Germinal center (tissue), 1 donor: ENCODE results near the gene IRF1.

Experiments used
- DNase-seq: peaks from one replicate; pipeline ENCODE4 v3.0.0; 2012; ENCODE audit warnings: mixed read lengths, low spot score

The IRF1 gene

GRCh38 chr5:132500931-132501628 lies 10.5 kb upstream of the IRF1 start:
- DNase-seq = peak; percentile 75

DNA sequence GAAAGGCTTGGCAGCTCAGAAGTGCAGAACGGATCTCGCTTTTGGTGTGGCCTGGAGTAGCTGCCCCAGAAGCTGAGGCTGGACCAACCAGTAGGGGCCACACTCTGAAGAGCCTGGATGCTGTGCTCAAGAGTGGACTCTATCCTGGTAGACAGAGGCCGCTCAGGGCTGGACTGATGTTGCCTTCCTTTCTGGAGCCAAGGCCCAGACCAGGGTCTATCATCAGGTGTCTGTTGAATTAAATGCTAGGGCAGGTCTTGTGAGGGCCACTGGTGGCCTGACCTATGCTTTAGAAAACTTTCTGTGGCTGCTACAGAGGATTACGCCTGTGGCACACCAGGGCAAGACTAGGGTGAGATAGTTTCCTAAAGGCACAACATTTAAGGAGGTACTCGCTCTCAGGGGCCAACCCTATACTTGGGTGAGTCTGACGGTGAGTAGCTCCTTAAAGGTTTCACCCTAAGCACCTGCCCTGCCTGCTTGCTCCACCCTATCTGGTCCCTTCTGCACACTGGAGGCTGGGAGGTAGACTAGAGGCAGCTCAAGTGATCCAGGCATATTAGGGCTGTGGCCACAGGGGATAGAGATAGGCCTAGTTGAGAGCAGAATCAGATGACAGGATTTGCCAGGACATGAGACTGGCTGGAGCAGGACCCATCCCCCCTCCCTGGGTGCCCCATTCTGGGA lies 9.8 kb upstream of the IRF1 start:
- DNase-seq = no peak

DNA sequence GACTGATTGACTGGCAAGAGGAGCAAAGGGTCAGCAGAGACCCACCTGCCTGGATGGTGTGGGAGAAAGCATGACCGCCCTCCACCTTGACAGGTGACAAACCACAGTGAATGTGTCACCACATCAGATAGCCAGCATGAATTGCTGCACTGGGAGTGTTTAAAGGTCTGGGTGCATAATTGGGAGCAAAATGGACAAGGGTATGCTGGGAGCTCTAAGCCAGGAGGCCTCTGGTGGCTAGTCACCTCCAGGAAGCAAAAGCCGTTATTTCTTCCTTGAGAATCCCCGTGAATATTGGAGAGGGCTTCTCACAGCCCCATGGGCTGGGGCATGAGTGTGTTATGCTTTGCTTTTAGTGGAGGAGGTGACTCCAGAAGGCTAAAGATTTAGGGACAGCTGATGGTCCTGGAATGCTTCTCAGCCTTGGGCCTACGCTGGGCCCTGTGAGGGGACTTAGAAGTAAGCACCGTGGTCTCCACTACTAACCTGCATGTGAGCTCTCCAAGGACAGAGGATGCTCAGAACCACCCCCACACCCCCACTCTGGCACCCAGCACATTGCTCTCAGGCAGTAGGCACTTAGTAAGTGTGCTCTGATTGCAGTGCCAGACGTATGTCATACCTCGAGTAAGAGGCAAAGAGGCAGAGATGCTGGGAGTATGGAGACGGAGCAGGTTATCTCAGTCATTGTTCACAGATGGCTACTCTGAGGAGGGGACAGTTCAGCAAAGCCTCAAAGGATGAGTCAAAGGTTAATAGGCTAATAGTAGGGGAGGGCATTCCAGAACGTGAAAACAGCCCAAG lies 9.1 kb upstream of the IRF1 start:
- DNase-seq = no peak

DNA sequence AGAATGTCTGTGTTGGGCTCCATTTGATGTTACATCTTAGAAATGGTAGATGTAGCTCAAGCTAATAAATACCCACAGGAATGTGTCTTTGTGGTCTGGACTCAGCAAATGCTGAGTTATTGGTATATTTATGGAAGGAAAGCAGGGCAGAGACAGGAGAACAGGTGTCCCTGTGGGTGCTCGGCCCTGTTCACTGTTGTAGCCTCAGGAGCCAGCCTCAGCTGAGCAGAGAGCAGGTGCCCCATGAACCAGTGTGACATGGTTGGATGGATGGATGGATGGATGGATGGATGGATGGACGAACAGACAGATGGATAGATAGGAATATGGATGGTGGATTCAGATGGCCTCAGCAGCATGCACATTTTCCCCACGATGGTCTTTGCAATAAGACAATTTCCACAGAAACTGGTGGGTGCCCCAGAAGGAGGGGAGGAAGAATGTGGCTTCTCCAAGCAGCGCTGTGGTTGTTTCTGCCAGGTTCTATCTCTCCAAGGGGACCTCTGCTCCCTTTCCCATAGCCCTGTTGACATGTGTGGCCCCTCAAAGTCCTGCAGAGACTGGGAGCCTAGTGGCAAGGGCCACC lies 8.2 kb upstream of the IRF1 start:
- no peak for DNase-seq

DNA sequence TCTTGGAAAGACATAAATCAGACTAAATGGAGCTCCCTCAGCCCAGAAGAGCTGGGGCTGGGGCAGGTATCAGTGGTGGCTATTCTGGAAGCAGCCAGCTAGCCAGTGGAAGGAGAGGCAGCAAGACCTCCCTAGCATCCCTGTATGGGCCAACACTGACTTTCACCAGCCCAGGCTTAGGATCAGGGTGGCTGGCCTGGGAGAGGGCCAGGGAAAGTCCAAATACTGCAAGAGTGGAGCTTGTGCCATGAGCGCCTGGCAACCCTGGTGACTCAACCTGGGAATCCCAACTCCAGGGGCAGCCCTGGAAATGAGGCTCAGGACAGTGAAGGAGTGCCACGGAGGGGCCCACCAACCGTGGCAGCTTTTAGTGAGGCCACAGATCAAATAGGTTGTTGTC lies 7.6 kb upstream of the IRF1 start:
- no peak for DNase-seq

DNA sequence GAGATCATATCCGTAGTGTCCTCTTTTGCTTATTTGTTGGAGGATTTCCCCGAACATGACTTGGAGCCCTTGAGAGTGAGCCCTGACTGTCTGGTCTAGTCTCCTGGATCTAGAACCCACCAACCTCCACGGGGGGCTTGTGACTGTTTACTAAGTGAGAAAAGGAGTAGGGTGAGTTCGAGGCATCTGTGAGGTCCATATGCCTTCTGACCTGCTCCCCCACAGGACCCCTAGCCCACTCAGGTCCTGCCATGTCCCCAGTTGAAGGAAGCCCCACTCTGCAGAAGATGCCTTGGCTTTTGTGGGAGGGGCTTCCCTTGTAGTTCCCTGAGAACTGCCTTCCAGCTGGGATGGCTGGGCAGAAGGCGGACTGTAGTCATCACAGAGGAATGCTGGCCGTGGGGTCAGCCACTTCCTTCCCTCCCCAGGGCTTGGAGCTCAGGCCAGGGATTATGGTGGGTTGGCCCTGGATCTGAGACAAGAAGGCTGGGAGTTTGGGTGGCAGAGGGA lies 7.0 kb upstream of the IRF1 start:
- DNase-seq = no peak

GRCh38 chr5:132496631-132497487 lies 6.3 kb upstream of the IRF1 start:
- peak; percentile 76 for DNase-seq

- DNase-seq = peak; percentile 90
These were observed 5.6 kb upstream of the IRF1 start for GRCh38 chr5:132496191-132496630.

DNA sequence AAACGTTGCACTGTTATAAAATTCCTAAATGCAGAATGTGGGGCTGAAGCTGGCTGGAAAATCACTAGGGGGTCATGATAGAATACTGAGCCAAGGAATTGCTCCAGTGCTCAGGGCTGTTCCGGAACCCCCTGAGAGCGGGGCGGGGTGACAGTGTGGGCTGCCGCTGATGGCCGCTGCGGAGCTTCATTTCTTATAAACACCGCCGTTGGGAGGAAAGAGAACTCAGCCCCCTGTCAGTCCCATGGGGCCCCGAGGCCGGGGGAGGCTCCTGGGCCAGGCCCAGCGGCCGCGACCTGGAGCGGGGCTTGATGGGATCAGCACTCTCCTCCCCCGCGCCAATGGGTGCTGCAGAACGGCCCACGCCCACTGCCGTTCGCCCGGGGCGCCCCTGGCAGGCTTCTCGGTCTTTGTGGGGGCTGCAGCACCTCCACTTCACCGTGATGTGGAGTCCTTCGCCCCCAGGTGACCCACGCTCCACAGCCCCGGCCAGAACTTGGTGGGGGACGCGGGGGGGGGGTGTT lies 5.2 kb upstream of the IRF1 start:
- DNase-seq = peak; percentile 87

DNA sequence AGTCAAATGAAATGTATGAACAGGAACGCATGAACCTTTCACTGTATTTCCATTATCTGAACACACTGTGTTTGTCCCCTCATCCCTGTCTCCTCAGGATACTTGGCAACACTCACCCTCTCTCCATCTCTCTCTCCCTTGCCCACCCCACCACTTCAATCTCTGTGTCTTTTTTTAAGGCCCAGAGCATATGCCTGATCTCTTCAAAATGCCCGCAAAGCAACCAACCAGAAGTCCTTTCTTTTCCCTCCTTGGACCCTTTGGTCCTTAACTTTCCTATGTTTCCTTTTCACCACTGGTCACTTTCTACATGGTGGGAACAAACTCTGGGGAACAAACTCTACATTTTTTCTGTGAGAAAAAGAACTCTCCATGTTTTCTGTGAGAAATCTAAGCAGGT lies 3.2 kb upstream of the IRF1 start:
- no peak for DNase-seq

DNA sequence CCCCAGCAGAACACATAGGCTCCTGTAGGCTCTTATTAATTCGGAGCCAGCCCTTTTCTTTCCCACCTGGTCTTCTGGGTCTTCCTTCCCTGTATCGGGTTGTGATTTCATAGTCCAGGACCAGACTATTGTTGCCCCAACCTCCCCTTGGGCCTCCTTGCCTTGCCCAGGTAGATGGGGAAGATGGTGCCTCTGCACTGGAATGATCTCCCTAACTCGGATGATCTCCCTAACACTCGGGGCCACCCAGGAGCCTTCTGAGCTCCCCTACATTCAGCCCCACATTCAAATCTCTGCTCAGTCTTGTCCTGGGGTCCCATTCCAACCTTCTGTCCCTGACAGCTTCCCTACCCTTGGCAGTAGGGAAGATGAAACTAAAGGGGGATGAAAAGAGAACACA lies 2.7 kb upstream of the IRF1 start:
- DNase-seq = no peak

DNA sequence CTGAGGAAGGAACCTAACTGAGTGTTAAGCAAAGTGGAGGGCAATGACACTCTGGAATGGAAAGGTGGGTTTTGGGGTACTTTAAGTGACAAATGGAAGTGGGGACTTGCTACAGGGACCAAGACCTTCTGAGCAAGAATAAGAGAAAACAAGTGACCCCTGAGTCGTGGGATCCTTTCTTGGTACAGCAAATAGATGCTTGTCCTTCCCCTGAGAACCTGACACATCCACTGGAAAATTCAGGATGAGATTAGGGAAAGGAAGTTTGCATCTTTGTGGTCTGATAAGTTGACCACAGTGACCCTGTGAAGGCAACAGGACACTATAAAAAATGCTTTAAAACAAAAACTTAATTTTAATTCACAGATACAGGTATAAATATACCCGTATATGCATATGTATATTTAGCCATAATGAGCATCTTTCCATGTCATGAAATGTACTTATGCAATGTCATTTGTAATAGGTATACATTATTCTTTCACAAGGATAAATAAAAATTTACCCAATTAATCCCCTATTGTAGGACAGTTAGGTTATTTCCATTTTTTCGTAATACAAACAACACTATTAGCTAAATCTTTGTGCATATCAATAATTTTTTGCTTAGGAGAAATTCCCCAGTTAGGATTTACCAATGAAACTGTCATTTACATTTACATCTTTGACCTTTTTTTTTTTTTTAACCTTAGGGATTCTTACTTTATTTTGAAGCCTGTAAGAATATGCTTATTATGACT lies 2.0 kb upstream of the IRF1 start:
- DNase-seq = no peak

DNA sequence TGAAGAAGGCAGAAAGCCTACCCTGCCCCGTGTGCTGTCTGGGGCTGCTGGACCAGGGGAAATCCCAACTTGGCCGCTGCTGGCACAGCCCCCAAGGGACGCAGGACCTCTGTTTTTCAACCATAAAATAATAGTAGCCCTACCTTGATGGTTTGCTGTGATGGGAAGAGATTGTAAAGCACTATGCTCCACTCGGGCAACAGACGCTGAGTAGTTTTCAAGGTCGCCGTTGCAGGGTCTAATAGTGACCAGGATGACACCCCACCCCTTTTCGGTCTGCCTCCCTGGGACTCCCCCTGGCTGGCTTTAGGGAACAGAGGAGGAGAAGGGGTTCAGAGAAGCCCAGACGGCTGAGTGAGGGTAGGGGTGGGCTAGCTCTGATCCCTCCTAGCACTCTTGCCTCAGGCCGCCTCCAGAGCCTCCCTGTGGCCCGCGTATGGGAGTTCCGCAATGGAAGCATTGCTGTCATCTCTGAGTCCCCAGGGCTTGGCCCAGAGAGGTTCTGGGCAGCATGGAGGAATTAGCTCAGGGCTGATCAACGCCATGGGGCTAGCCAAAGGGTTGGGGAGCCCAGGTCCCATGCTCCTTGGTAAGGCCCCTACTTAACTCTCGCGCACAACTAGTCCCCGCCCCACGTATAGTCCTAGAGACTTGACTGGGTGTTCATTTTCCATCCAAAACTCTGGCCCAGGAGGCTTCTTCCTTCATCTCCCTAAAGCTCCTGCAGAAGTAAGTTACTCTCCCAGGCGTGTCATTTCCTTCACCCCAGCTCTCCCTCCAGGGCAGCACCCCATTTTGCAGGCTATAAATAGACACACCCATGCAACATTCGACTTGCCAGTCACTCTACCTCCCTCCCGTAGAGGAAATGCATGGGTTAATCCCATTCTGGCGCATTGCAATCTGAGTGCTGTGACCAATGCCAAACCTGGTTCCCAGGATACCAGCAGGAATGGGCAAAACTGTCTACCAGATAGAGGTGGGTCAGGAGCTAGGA lies 1.1 kb upstream of the IRF1 start:
- no peak for DNase-seq

DNA sequence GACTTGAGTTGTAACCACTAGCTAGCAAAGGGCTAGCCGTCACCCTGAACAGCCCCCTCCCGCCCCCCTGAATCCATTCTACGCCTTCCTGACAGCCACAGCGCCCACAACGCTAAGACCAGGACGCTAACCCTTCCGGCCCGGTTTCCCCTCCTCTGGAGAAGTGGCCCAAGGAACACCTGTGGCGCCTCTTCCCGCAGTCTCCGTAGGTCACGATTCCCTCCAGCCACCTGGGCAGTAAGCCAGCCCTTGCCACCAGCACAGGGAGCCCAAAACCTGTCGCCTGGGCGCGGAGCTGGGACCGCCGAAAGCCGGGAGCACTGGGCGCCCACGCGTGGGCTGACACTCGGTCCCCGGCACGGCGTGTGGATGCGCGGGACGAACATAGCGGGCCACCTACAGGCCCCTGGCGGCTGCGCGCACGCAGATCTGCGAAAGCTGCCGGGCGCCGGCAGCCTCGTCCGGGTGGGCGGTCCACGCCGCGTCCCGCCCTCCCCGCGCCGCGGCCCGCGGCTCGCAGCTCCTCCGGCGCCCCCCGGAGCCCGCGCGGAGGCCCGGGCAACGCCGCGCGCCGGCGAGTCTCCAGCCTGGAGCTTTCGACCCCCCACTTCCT lies 596 bp downstream of the IRF1 start:
- DNase-seq = peak; percentile 77

- peak; percentile 61 for DNase-seq
These were observed 1.4 kb downstream of the IRF1 start for GRCh38 chr5:132489051-132489770.

GRCh38 chr5:132488590-132488989 lies 2.0 kb downstream of the IRF1 start:
- DNase-seq = no peak

DNA sequence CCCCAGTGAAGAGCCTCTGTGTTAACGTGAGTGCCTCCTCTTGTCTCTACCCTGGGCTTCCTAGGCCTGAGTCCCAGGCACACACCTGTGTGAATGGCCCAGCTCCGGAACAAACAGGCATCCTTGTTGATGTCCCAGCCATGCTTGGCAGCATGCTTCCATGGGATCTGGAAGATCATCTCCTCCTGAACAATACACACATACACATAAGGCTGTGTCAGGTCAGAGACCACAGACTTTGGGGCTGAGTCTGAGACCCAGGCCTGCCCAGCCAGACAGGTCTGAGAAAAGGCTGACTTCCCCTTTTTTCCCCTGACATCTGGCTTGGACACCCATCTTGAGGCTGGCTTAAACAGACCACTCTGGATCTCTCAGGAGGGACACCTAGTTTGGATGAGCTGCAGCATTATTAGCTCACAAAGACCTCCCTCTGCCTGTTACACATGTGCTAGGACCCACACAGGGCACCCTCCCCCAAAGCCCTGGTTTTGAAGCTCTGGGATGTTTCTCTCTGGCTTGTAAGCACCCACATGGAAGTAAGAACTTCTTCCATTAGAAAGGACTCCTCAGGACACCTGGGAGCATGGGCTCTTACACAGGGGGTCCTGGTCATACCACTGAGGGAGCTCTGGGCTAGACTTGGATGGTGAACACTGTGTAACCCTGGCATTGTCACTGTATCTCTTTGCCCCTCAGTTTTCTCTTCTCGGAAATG lies 2.6 kb downstream of the IRF1 start:
- no peak for DNase-seq

GRCh38 chr5:132487095-132487428 lies 3.5 kb downstream of the IRF1 start:
- DNase-seq = no peak
